ENCODE results near the gene SLC2A4. TPM values are rescaled to one million over a fixed set of nuclear protein-coding genes. Genes with fewer than 3 reads are reported as not detected.

Gene SLC2A4
- total and polyA plus RNA-seq, 2 experiments from 2014 or later, result 6.3 to 13.6 TPM

DNA sequence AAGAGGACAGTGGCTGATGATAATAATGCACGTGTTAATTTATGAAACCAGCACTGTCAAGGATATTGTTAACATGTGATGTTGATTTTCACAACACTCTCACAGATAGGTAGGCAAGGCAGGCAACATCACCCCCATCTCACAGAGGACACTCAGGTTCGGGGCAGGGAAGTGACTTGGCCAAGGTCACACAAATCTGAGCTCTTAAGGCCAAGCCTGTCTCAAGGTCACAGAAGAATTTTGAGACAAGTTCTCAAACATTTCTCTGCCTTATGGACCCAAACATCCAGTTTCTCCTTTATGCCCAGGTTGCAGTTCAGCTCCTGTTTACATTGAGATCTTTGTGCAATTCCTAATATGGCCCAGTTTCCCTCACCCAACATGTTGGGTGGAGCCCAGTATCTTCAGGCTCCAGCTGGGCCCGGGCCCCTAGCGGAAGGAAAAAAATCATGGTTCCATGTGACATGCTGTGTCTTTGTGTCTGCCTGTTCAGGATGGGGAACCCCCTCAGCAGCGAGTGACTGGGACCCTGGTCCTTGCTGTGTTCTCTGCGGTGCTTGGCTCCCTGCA lies 1.3 kb downstream of the SLC2A4 start (continued):
- TF ChIP-seq, protein P1, sequence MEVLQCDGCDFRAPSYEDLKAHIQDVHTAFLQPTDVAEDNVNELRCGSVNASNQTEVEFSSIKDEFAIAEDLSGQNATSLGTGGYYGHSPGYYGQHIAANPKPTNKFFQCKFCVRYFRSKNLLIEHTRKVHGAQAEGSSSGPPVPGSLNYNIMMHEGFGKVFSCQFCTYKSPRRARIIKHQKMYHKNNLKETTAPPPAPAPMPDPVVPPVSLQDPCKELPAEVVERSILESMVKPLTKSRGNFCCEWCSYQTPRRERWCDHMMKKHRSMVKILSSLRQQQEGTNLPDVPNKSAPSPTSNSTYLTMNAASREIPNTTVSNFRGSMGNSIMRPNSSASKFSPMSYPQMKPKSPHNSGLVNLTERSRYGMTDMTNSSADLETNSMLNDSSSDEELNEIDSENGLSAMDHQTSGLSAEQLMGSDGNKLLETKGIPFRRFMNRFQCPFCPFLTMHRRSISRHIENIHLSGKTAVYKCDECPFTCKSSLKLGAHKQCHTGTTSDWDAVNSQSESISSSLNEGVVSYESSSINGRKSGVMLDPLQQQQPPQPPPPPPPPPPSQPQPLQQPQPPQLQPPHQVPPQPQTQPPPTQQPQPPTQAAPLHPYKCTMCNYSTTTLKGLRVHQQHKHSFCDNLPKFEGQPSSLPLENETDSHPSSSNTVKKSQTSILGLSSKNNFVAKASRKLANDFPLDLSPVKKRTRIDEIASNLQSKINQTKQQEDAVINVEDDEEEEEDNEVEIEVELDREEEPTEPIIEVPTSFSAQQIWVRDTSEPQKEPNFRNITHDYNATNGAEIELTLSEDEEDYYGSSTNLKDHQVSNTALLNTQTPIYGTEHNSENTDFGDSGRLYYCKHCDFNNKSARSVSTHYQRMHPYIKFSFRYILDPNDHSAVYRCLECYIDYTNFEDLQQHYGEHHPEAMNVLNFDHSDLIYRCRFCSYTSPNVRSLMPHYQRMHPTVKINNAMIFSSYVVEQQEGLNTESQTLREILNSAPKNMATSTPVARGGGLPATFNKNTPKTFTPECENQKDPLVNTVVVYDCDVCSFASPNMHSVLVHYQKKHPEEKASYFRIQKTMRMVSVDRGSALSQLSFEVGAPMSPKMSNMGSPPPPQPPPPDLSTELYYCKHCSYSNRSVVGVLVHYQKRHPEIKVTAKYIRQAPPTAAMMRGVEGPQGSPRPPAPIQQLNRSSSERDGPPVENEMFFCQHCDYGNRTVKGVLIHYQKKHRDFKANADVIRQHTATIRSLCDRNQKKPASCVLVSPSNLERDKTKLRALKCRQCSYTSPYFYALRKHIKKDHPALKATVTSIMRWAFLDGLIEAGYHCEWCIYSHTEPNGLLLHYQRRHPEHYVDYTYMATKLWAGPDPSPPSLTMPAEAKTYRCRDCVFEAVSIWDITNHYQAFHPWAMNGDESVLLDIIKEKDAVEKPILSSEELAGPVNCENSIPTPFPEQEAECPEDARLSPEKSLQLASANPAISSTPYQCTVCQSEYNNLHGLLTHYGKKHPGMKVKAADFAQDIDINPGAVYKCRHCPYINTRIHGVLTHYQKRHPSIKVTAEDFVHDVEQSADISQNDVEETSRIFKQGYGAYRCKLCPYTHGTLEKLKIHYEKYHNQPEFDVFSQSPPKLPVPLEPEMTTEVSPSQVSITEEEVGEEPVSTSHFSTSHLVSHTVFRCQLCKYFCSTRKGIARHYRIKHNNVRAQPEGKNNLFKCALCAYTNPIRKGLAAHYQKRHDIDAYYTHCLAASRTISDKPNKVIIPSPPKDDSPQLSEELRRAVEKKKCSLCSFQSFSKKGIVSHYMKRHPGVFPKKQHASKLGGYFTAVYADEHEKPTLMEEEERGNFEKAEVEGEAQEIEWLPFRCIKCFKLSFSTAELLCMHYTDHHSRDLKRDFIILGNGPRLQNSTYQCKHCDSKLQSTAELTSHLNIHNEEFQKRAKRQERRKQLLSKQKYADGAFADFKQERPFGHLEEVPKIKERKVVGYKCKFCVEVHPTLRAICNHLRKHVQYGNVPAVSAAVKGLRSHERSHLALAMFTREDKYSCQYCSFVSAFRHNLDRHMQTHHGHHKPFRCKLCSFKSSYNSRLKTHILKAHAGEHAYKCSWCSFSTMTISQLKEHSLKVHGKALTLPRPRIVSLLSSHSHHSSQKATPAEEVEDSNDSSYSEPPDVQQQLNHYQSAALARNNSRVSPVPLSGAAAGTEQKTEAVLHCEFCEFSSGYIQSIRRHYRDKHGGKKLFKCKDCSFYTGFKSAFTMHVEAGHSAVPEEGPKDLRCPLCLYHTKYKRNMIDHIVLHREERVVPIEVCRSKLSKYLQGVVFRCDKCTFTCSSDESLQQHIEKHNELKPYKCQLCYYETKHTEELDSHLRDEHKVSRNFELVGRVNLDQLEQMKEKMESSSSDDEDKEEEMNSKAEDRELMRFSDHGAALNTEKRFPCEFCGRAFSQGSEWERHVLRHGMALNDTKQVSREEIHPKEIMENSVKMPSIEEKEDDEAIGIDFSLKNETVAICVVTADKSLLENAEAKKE (CRISPR knock-in tag; IDR thresholded peaks at IDR 0.05), result no peak
- TF ChIP-seq NANOG (IDR thresholded peaks at IDR 0.05; ENCODE audit: borderline replicate concordance) (no peak), ZNF114 (CRISPR knock-in tag; IDR thresholded peaks at IDR 0.05) (no peak), ETS1 (IDR thresholded peaks at IDR 0.05) (no peak), CREB1 (CRISPR knock-in tag; IDR thresholded peaks at IDR 0.05; ENCODE audit: low read depth) (no peak), EZH2phosphoT487 (IDR thresholded peaks at IDR 0.05; ENCODE audit: unreplicated experiment) (no peak), REST (IDR thresholded peaks at IDR 0.05; ENCODE audit: unreplicated experiment) (no peak)

Measured in GM23338 (cell line).